Hepatocyte (in vitro differentiated cells): ENCODE measurements around the gene BAHCC1.

Experiments used
- EZH2 ChIP-seq: fragments of 200-600 bp; sonication (generic); IDR thresholded peaks from 2 replicates; pipeline ENCODE4 v1.6.1; 2016; ENCODE audit warnings: antibody characterized with exemption, mild to moderate bottlenecking, borderline replicate concordance
- TF ChIP-seq, protein P1 (sequence below): fragments of 200-600 bp; sonication (generic); IDR thresholded peaks from 2 replicates; pipeline ENCODE4 v1.5.1; 2016; ENCODE audit warnings: antibody characterized with exemption, mild to moderate bottlenecking; ENCODE audit not compliant: poor library complexity

- TF ChIP-seq, protein P1, sequence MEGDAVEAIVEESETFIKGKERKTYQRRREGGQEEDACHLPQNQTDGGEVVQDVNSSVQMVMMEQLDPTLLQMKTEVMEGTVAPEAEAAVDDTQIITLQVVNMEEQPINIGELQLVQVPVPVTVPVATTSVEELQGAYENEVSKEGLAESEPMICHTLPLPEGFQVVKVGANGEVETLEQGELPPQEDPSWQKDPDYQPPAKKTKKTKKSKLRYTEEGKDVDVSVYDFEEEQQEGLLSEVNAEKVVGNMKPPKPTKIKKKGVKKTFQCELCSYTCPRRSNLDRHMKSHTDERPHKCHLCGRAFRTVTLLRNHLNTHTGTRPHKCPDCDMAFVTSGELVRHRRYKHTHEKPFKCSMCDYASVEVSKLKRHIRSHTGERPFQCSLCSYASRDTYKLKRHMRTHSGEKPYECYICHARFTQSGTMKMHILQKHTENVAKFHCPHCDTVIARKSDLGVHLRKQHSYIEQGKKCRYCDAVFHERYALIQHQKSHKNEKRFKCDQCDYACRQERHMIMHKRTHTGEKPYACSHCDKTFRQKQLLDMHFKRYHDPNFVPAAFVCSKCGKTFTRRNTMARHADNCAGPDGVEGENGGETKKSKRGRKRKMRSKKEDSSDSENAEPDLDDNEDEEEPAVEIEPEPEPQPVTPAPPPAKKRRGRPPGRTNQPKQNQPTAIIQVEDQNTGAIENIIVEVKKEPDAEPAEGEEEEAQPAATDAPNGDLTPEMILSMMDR, result no peak
- TF ChIP-seq EZH2, result no peak
Measured at GRCh38 chr17:81365601-81366585, 29.4 kb upstream of the BAHCC1 start.
